A549 (cell line): ENCODE results near the gene PTGES2. TPM values are rescaled to one million over a fixed set of nuclear protein-coding genes. Genes with fewer than 3 reads are reported as not detected.

ENCODE experiments used
- ATAC-seq, 2 experiments: fragments of 200-7000 bp in 1 of 2; fragments of >200 bp in 1 of 2; cut with Nextera tagmentation in 1 of 2; cut with Tn5 transposase in 1 of 2; 3 replicates each; pipeline versions ENCODE4 v1.8.0 to v1.9.1; 2018 to 2020; ENCODE audit warnings: mild to moderate bottlenecking in 1 of 2, moderate library complexity in 1 of 2
- CTCF ChIA-PET: fragments of 300-600 bp; sonication (Branson Sonifier 250); formaldehyde crosslinking; extraction: SDS; loops from one replicate; lab custom pipeline; 2021; ENCODE audit warnings: antibody characterized with exemption, inconsistent platforms; lab: Yijun Ruan, JAX
- POLR2A ChIA-PET: fragments of 350-600 bp; formaldehyde crosslinking; extraction: SDS; loops from one replicate; lab custom pipeline; 2021; ENCODE audit warnings: antibody characterized with exemption, inconsistent platforms; lab: Yijun Ruan, JAX
- DNase-seq, 2 experiments: peaks; one replicate each; pipeline versions ENCODE4 v3.0.0 to v3.0.0-alpha.2; 2011 to 2016; ENCODE audit warnings: low read depth in 1 of 2, low spot score in 1 of 2
- FAIRE-seq: peaks from 2 replicates; lab custom pipeline; 2011; peaks lifted over from hg19 to GRCh38; lab: Jason Lieb, UNC
- H3K27ac ChIP-seq, 2 experiments: fragments of >200 bp; sonication (Bioruptor Twin); formaldehyde crosslinking; 3 replicates each; pipeline ENCODE4 v1.5.1; 2016 to 2017
- H3K4me1 ChIP-seq: fragments of >200 bp; sonication (Bioruptor Twin); formaldehyde crosslinking; 3 replicates; pipeline ENCODE4 v1.6.1; 2016
- H3K4me2 ChIP-seq: fragments of >200 bp; sonication (Bioruptor Twin); formaldehyde crosslinking; 3 replicates; pipeline ENCODE4 v1.6.1; 2016
- H3K4me3 ChIP-seq: fragments of >200 bp; sonication (Bioruptor Twin); formaldehyde crosslinking; 3 replicates; pipeline ENCODE4 v1.5.1; 2016
- H3K9me3 ChIP-seq: fragments of >200 bp; sonication (Bioruptor Twin); formaldehyde crosslinking; 3 replicates; pipeline ENCODE4 v1.6.1; 2016
- BHLHE40 ChIP-seq: IDR thresholded peaks from 2 replicates; pipeline ENCODE4 v1.6.1; 2012; ENCODE audit warnings: low read depth, low read length, inconsistent platforms
- CBX8 ChIP-seq: fragments of 200-600 bp; sonication (generic); IDR thresholded peaks from 2 replicates; pipeline ENCODE4 v1.6.1; 2016
- CEBPB ChIP-seq, 2 experiments: fragments of >200 bp in 1 of 2; sonication (Bioruptor Twin) in 1 of 2; formaldehyde crosslinking in 1 of 2; IDR thresholded peaks; 2 replicates each; pipeline ENCODE4 v1.6.1; 2012 to 2016
- EHMT2 ChIP-seq: fragments of 200-600 bp; sonication (generic); IDR thresholded peaks from 2 replicates; pipeline ENCODE4 v1.6.1; 2016; ENCODE audit warnings: antibody characterized with exemption, low read depth, mild to moderate bottlenecking, moderate library complexity
- FOSL2 ChIP-seq, 2 experiments: fragments of 450-650 bp in 1 of 2; fragments of >200 bp in 1 of 2; sonication (Bioruptor Twin) in 1 of 2; formaldehyde crosslinking; IDR thresholded peaks; 2 replicates each; pipeline versions ENCODE4 v1.5.0 to v1.6.1; 2016 to 2020; ENCODE audit warnings: mild to moderate bottlenecking in 1 of 2, moderate library complexity in 1 of 2
- GATA3 ChIP-seq: IDR thresholded peaks from 2 replicates; pipeline ENCODE4 v1.6.1; 2012; ENCODE audit warnings: borderline replicate concordance
- JUN ChIP-seq, 2 experiments: fragments of >200 bp; sonication (Bioruptor Twin); formaldehyde crosslinking; IDR thresholded peaks; 2 replicates in 1 of 2; 3 replicates in 1 of 2; pipeline ENCODE4 v1.6.1; 2016 to 2017
- JUNB ChIP-seq: fragments of >200 bp; sonication (Bioruptor Twin); formaldehyde crosslinking; IDR thresholded peaks from 2 replicates; pipeline ENCODE4 v1.6.1; 2016
- MAX ChIP-seq: IDR thresholded peaks from 2 replicates; pipeline ENCODE4 v1.6.1; 2012
- POLR2AphosphoS2 ChIP-seq: conservative IDR thresholded peaks from 2 replicates; pipeline ENCODE4 v1.6.1; 2012; ENCODE audit warnings: low read length, improper control_type of control experiment, inconsistent platforms
- RARB ChIP-seq: fragments of 250-450 bp; sonication (Bioruptor Pico); IDR thresholded peaks from 2 replicates; pipeline ENCODE4 v1.8.0; 2021; ENCODE audit warnings: mild to moderate bottlenecking, moderate library complexity
- ZC3H11A ChIP-seq: fragments of 450-650 bp; IDR thresholded peaks from 2 replicates; pipeline ENCODE4 v1.6.1; 2014; ENCODE audit warnings: antibody characterized with exemption, mild to moderate bottlenecking
- ZSCAN20 ChIP-seq: fragments of 250-450 bp; sonication (Bioruptor Pico); IDR thresholded peaks from 2 replicates; pipeline ENCODE4 v1.8.0; 2022; ENCODE audit warnings: mild to moderate bottlenecking, moderate library complexity
- WGBS: methylation state at CpG from one replicate; pipeline ENCODE4 v1.1.6; 2017; ENCODE audit errors: missing lambda C conversion rate; 5-methylcytosine and 5-hydroxymethylcytosine counted together
- polyA plus RNA-seq, 4 experiments: library from polyadenylated mRNA; depleted of rRNA in 3 of 4; stranded (reverse); fragments of >200 nt; fragmentation: RNase III in 1 of 4; extraction: RNeasy Plus Mini Kit Qiagen cat#74134 plus additional on column Dnase treatment in 1 of 4; gene quantifications; 2 replicates in 3 of 4; 3 replicates in 1 of 4; pipeline ENCODE4 v1.2.3, GENCODE V29; 2011 to 2017

PTGES2 gene
- polyA plus RNA-seq, 2 of the 4 experiments (the other 2 are of a cell fraction), result 94.1 to 94.5 TPM

- TF ChIP-seq RARB, result no peak
- TF ChIP-seq CBX8, result no peak
- TF ChIP-seq ZC3H11A, result no peak
Observed at GRCh38 chr9:128080206-128080605, 47.3 kb downstream of the PTGES2 start (continued).

GRCh38 chr9:128078504-128079434 is 48.8 kb downstream of the PTGES2 start:
- H3K9me3 ChIP-seq, result no peaks in the 10 kb centered on the region
- no peak for FAIRE-seq
- CTCF ChIA-PET, result interaction anchor here (0.6 to 4.8 kb wide), 18 partner anchors 9 to 208 kb away, joined by 3 to 22 read pairs (median 3); partner anchors contain the start of genes NAIF1 and SLC25A25
- peak overlapping the region; percentile 77 for H3K4me2 ChIP-seq
- WGBS, result 15% methylated on average over 11 of the region's 11 CpGs
- POLR2A ChIA-PET, result interaction anchor here (0.6 to 3.2 kb wide), 5 partner anchors 11 to 145 kb away, joined by 3 to 15 read pairs (median 4); partner anchors contain the start of genes NAIF1 and SLC25A25
- peak; percentile 76 to 89 for DNase-seq
- H3K4me1 ChIP-seq, result peaks cover 56% of the 10 kb centered on the region
- TF ChIP-seq GATA3, result peak; percentile 38; the same call in 1 of the 2 replicates
- TF ChIP-seq ZSCAN20, result no peak
- TF ChIP-seq MAX, result peak; percentile 19; the same call in 1 of the 2 replicates
- TF ChIP-seq FOSL2 (IDR thresholded peaks at IDR 0.05), result peak; percentile 50
- peak; percentile 88 for TF ChIP-seq FOSL2 (CRISPR knock-in tag; IDR thresholded peaks at IDR 0.05)
- TF ChIP-seq JUN (IDR thresholded peaks at IDR 0.05), result peak in 1 of 2 experiments; percentile 40; a peak in 1 of 5 replicates
- no peak for TF ChIP-seq POLR2AphosphoS2
- no peak for TF ChIP-seq BHLHE40
- TF ChIP-seq JUNB, result peak; percentile 18; the same call in 1 of the 2 replicates
- TF ChIP-seq, all 56 proteins: peak for 5
- ATAC-seq, result peak; percentile 82 to 90
- H3K27ac ChIP-seq, result peak overlapping the region; percentile 80 to 88
- H3K4me3 ChIP-seq, result no peak overlapping the region

GRCh38 chr9:128077847-128078503 is 49.6 kb downstream of the PTGES2 start:
- ATAC-seq (peak in 1 of 2 experiments; percentile 5; a peak in 2 of 6 replicates), FAIRE-seq (no peak), DNase-seq (no peak)
- Histone ChIP-seq H3K4me1 (peaks cover 60% of the 10 kb centered on the region), H3K27ac (peak overlapping the region; percentile 80 to 88), H3K4me2 (peak overlapping the region; percentile 77), H3K4me3 (no peak overlapping the region), H3K9me3 (no peaks in the 10 kb centered on the region)
- ChIA-PET CTCF (interaction anchor here (0.8 to 4.8 kb wide), 10 partner anchors 9 to 135 kb away, joined by 3 to 22 read pairs (median 7); partner anchors contain the start of genes NAIF1 and SLC25A25), POLR2A (interaction anchor here (1.5 to 3.2 kb wide), 2 partner anchors 11 to 13 kb away, joined by 3 to 15 read pairs; partner anchors contain the start of genes NAIF1 and SLC25A25)
- TF ChIP-seq EHMT2, result no peak
- TF ChIP-seq FOSL2 (IDR thresholded peaks at IDR 0.05), result no peak
- TF ChIP-seq FOSL2 (CRISPR knock-in tag; IDR thresholded peaks at IDR 0.05), result peak; percentile 50
- 78% methylated on average over 7 of the region's 7 CpGs for WGBS

- FAIRE-seq, result no peak
- peak overlapping the region; percentile 59 to 83 for H3K27ac ChIP-seq
- no peaks in the 10 kb centered on the region for H3K9me3 ChIP-seq
- peaks cover 45% of the 10 kb centered on the region for H3K4me1 ChIP-seq
- no peak for ATAC-seq
- no peak overlapping the region for H3K4me3 ChIP-seq
- 87% methylated on average over 7 of the region's 7 CpGs for WGBS
- ChIA-PET CTCF (interaction anchor here (0.8 to 2.6 kb wide), 8 partner anchors 10 to 134 kb away, joined by 3 to 11 read pairs (median 4); no protein-coding TSS in a partner anchor), POLR2A (interaction anchor here (0.7 kb wide), 1 partner anchor 25 kb away, joined by 3 read pairs; no protein-coding TSS in a partner anchor)
- no peak for DNase-seq
- TF ChIP-seq ZSCAN20 (no peak), CEBPB (IDR thresholded peaks at IDR 0.05) (peak; percentile 30 to 49; a peak in 1 of 4 replicates)
- peak overlapping the region; percentile 67 for H3K4me2 ChIP-seq
Observed at GRCh38 chr9:128073253-128073886, 54.2 kb downstream of the PTGES2 start.
